Right atrium auricular region (tissue), 2 donors: ENCODE data around the gene ZDHHC7. TPM values are rescaled to one million over a fixed set of nuclear protein-coding genes. Genes with fewer than 3 reads are reported as not detected.

Experiments
- total RNA-seq, 2 donors: library from RNA; depleted of rRNA; stranded (reverse); fragments of >200 nt; gene quantifications; one replicate each; pipeline ENCODE4 v1.1.0, GENCODE V29; 2016

Gene ZDHHC7
- total RNA-seq, 2 donors from 2014 or later = 36.0 to 48.7 TPM

Other genes with a start within 250 kb of the ZDHHC7 start
- gene CRISPLD2, start 191.6 kb downstream of the ZDHHC7 start, total RNA-seq = 10 to 100 TPM; 58.4 to 76.4 TPM
- 10 to 100 TPM; 12.6 to 14.1 TPM for gene KIAA0513, start 16.3 kb upstream of the ZDHHC7 start, total RNA-seq
- not detected for gene CIBAR2, start 100.9 kb upstream of the ZDHHC7 start, total RNA-seq